Liver (tissue), 9 donors: ENCODE results near the gene CLDN6. TPM values are rescaled to one million over a fixed set of nuclear protein-coding genes. Genes with fewer than 3 reads are reported as not detected.
A peak's percentile ranks its signal among the peaks of the same experiment; 100 is the strongest.

Source experiments
- DNase-seq: peaks from one replicate; pipeline ENCODE4 v3.0.0-alpha.2; 2017; ENCODE audit warnings: low spot score
- H3K27ac ChIP-seq, 2 donors: one replicate each; pipeline ENCODE4 v1.7.0; 2013; ENCODE audit warnings: inconsistent platforms in 2 of 2, low read length in 2 of 2, control low read depth in 1 of 2, low read depth in 1 of 2, mild to moderate bottlenecking in 1 of 2
- H3K27me3 ChIP-seq, 4 donors: one replicate each; pipeline versions ENCODE4 v1.6.1 to v1.7.0; 2013; ENCODE audit warnings: low read length in 3 of 4, inconsistent platforms in 1 of 4, mild to moderate bottlenecking in 1 of 4, moderate library complexity in 1 of 4; ENCODE audit not compliant: control insufficient read depth in 4 of 4, insufficient read depth in 4 of 4
- H3K36me3 ChIP-seq, 4 donors: one replicate each; pipeline versions ENCODE4 v1.6.1 to v1.7.0; 2013; ENCODE audit warnings: low read length in 3 of 4, mild to moderate bottlenecking in 3 of 4, low read depth in 1 of 4, moderate library complexity in 1 of 4; ENCODE audit not compliant: control insufficient read depth in 4 of 4, insufficient read depth in 3 of 4
- H3K4me1 ChIP-seq, 4 donors: one replicate each; pipeline versions ENCODE4 v1.6.1 to v1.7.0; 2013; ENCODE audit warnings: low read length in 3 of 4, mild to moderate bottlenecking in 3 of 4, moderate library complexity in 1 of 4; ENCODE audit not compliant: control insufficient read depth in 4 of 4, insufficient read depth in 4 of 4
- H3K4me3 ChIP-seq, 3 donors: one replicate each; pipeline versions ENCODE4 v1.6.1 to v1.7.0; 2013; ENCODE audit warnings: low read length in 3 of 3, control low read depth in 1 of 3, low read depth in 1 of 3, mild to moderate bottlenecking in 1 of 3
- H3K9ac ChIP-seq, 2 donors: one replicate each; pipeline ENCODE4 v1.7.0; 2013; ENCODE audit warnings: low read length in 2 of 2, mild to moderate bottlenecking in 2 of 2, moderate library complexity in 2 of 2, control low read depth in 1 of 2, low read depth in 1 of 2
- H3K9me3 ChIP-seq, 4 donors: one replicate each; pipeline versions ENCODE4 v1.6.1 to v1.7.0; 2013; ENCODE audit warnings: low read length in 3 of 4; ENCODE audit not compliant: control insufficient read depth in 4 of 4
- EGR1 ChIP-seq, 2 donors: IDR thresholded peaks; 2 replicates each; pipeline ENCODE4 v1.6.1; 2016 to 2018; ENCODE audit warnings: antibody characterized with exemption in 2 of 2, low read depth in 2 of 2
- JUND ChIP-seq, 2 donors: IDR thresholded peaks; 2 replicates each; pipeline ENCODE4 v1.6.1; 2016; ENCODE audit warnings: antibody characterized with exemption in 2 of 2
- NR2F2 ChIP-seq: IDR thresholded peaks from 2 replicates; pipeline ENCODE4 v1.6.1; 2016; ENCODE audit warnings: antibody characterized with exemption
- RXRA ChIP-seq, 2 donors: IDR thresholded peaks; 2 replicates each; pipeline ENCODE4 v1.6.1; 2017 to 2018; ENCODE audit warnings: antibody characterized with exemption in 2 of 2, mild to moderate bottlenecking in 1 of 2
- SP1 ChIP-seq: IDR thresholded peaks from 2 replicates; pipeline ENCODE4 v1.6.1; 2018; ENCODE audit warnings: antibody characterized with exemption, mild to moderate bottlenecking
- TAF1 ChIP-seq: conservative IDR thresholded peaks from 2 replicates; pipeline ENCODE4 v1.6.1; 2016; ENCODE audit warnings: antibody characterized with exemption, mild to moderate bottlenecking
- WGBS: extraction: QIAGEN DNeasy Blood & Tissue Kit; methylation state at CpG from one replicate; pipeline ENCODE4 v1.1.7; 2013; 5-methylcytosine and 5-hydroxymethylcytosine counted together
- polyA plus RNA-seq, 2 donors: library from polyadenylated mRNA; stranded (reverse) in 1 of 2; unstranded in 1 of 2; fragments of 200-250 nt in 1 of 2; fragments of >200 nt in 1 of 2; fragmentation: Nextera tagmentation in 1 of 2; extraction: Ambion mirVana in 1 of 2; gene quantifications; one replicate each; pipeline versions ENCODE4 v1.2.1 to v1.2.3, GENCODE V29; 2013 to 2015
- total RNA-seq, 2 donors: library from RNA; depleted of rRNA; stranded (reverse); fragments of >200 nt; gene quantifications; one replicate each; pipeline ENCODE4 v1.2.3, GENCODE V29; 2014
- TF ChIP-seq, protein P1 (sequence below): fragments of 150-350 bp; IDR thresholded peaks from 2 replicates; pipeline ENCODE4 v1.5.1; 2017; ENCODE audit warnings: improper control_type of control experiment, low read depth, low read length; ENCODE audit not compliant: missing input control
- TF ChIP-seq, protein P2 (sequence below): IDR thresholded peaks from 2 replicates; pipeline ENCODE4 v1.6.1; 2016; ENCODE audit warnings: antibody characterized with exemption
- TF ChIP-seq, protein P3 (sequence below): IDR thresholded peaks from 2 replicates; pipeline ENCODE4 v1.6.1; 2016; ENCODE audit warnings: antibody characterized with exemption
- donor health status: healthy.
- donor health status: healthy.
- donor health status: healthy.
- donor health status: healthy.
- donor health status: healthy.

The CLDN6 gene
- total and polyA plus RNA-seq, 4 donors, result 0.75 TPM; not detected in 3

DNA sequence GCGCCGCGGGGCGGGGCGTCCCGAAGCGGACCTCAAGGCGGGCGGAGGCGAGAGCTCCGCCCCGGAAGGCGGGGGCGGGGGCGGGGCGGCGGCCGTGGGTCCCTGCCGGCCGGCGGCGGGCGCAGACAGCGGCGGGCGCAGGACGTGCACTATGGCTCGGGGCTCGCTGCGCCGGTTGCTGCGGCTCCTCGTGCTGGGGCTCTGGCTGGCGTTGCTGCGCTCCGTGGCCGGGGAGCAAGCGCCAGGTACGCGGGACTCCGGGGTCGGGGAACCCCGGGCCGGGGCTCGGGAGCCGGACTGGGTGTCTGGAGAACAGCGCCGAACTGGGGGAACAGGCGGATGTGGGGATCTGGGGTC, 2.2 kb upstream of the CLDN6 start, which contains the start of gene TNFRSF12A:
Gene TNFRSF12A, plus strand, starts transcription at position 122 of the 357 bp plus-strand sequence. Its CDS starts 30 bp downstream, at position 152.
- H3K27ac ChIP-seq, result peak within 1 kb of the TSS; percentile 92 to 95
- H3K27me3 ChIP-seq, result no peaks in the 10 kb centered on the region
- H3K9ac ChIP-seq, result peak within 1 kb of the TSS; percentile 63 to 66
- H3K9me3 ChIP-seq, result no peaks in the 10 kb centered on the region
- peak within 1 kb of the TSS; percentile 68 to 78 (median 74) for H3K4me3 ChIP-seq
- TF ChIP-seq, protein P1, sequence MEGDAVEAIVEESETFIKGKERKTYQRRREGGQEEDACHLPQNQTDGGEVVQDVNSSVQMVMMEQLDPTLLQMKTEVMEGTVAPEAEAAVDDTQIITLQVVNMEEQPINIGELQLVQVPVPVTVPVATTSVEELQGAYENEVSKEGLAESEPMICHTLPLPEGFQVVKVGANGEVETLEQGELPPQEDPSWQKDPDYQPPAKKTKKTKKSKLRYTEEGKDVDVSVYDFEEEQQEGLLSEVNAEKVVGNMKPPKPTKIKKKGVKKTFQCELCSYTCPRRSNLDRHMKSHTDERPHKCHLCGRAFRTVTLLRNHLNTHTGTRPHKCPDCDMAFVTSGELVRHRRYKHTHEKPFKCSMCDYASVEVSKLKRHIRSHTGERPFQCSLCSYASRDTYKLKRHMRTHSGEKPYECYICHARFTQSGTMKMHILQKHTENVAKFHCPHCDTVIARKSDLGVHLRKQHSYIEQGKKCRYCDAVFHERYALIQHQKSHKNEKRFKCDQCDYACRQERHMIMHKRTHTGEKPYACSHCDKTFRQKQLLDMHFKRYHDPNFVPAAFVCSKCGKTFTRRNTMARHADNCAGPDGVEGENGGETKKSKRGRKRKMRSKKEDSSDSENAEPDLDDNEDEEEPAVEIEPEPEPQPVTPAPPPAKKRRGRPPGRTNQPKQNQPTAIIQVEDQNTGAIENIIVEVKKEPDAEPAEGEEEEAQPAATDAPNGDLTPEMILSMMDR, result no peak
- TF ChIP-seq SP1, result peak; percentile 9
- TF ChIP-seq EGR1 (IDR thresholded peaks at IDR 0.05; ENCODE audit: low read depth in 2 of 2), result peak in 1 of 2 donors; percentile 81
- WGBS, result under 1% methylated on average over 49 of the region's 49 CpGs
- H3K4me1 ChIP-seq, result peaks cover 12 to 34% (median 26%) of the 10 kb centered on the region in 4 donors
- DNase-seq, result peak; percentile 86
- no peaks in the 10 kb centered on the region for H3K36me3 ChIP-seq

DNA sequence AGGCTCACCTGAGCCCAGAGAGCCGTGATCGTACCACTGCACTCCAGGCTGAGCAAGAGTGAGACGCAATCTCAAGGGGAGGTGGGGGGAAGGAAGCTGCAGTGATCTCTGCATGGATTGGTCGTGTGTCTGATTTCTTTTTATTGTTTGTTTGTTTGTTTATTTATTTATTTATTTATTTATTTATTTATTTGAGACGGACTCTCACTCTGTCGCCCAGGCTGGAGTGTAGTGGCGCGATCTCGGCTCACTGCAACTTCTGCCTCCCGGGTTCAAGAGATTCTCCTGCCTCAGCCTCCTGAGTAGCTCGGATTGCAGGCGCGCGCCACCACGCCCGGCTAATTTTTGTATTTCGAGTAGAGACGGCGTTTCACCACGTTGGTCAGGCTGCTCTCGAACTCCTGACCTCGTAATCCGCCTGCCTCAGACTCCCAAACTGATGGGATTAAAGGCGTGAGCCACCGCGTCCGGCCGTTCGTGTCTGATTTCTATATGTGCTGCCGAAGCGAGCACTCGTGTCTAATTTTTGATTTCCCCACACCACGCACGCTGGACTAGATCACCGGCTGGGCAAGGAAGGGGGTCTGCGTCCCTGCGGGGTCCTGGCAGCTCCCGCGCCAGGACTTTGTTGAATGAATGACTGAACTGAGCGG, 1.7 kb upstream of the CLDN6 start:
- Histone ChIP-seq H3K9me3 (no peaks in the 10 kb centered on the region), H3K27me3 (no peaks in the 10 kb centered on the region), H3K9ac (no peak overlapping the region), H3K4me1 (peaks cover 12 to 34% (median 26%) of the 10 kb centered on the region in 4 donors), H3K4me3 (peak overlapping the region in 2 of 3 donors; percentile 54 to 68), H3K27ac (peak overlapping the region in 1 of 2 donors; percentile 27), H3K36me3 (no peaks in the 10 kb centered on the region)
- TF ChIP-seq, protein P2, sequence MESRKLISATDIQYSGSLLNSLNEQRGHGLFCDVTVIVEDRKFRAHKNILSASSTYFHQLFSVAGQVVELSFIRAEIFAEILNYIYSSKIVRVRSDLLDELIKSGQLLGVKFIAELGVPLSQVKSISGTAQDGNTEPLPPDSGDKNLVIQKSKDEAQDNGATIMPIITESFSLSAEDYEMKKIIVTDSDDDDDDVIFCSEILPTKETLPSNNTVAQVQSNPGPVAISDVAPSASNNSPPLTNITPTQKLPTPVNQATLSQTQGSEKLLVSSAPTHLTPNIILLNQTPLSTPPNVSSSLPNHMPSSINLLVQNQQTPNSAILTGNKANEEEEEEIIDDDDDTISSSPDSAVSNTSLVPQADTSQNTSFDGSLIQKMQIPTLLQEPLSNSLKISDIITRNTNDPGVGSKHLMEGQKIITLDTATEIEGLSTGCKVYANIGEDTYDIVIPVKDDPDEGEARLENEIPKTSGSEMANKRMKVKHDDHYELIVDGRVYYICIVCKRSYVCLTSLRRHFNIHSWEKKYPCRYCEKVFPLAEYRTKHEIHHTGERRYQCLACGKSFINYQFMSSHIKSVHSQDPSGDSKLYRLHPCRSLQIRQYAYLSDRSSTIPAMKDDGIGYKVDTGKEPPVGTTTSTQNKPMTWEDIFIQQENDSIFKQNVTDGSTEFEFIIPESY, result no peak
- TF ChIP-seq, protein P3, sequence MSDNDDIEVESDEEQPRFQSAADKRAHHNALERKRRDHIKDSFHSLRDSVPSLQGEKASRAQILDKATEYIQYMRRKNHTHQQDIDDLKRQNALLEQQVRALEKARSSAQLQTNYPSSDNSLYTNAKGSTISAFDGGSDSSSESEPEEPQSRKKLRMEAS, result no peak
- no peak for TF ChIP-seq JUND (IDR thresholded peaks at IDR 0.05)
- WGBS, result 31% methylated on average over 40 of the region's 40 CpGs
- no peak for DNase-seq

DNA sequence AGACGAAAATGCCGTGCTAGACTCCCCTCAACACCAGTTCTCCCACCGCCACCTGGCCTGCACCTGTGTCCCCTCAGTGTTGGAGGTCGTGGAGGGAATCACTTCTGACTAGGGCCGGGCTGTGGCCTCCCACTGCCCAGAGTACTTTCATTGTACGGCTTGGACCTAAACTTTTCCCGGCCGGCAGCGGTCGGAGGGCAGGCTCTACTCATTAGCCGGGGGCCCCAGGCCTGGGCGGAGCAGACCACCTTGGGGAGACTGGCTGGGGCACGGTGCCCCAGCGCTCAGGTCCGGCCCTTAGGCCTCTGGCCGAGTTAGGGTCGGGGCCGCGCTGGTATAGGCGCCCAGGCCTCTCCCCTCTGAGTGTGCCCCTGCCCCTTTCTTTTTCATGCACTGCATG, 639 bp downstream of the CLDN6 start:
- no peak for TF ChIP-seq JUND (IDR thresholded peaks at IDR 0.05)
- no peak for TF ChIP-seq TAF1
- no peak for TF ChIP-seq RXRA (IDR thresholded peaks at IDR 0.05)
- no peak for TF ChIP-seq SP1
- TF ChIP-seq NR2F2, result no peak
- Histone ChIP-seq H3K27ac (no peak overlapping the region), H3K9me3 (no peaks in the 10 kb centered on the region), H3K36me3 (no peaks in the 10 kb centered on the region), H3K4me1 (peaks cover 14 to 32% (median 23%) of the 10 kb centered on the region in 4 donors), H3K9ac (no peak overlapping the region), H3K27me3 (no peaks in the 10 kb centered on the region), H3K4me3 (no peak overlapping the region)
- DNase-seq, result no peak
- WGBS, result 84% methylated on average over 20 of the region's 20 CpGs
